Gastroesophageal sphincter (tissue), 4 donors: ENCODE measurements around the gene ZBTB47. TPM values are rescaled to one million over a fixed set of nuclear protein-coding genes. Genes with fewer than 3 reads are reported as not detected.

Experiments used
- ATAC-seq: fragments of 150-250 bp; one replicate; pipeline ENCODE4 v1.9.1; 2016; ENCODE audit warnings: mild to moderate bottlenecking, moderate library complexity
- H3K27ac ChIP-seq, 4 donors: fragments of 200-600 bp; sonication (generic) in 3 of 4; 1 replicate in 3 of 4; 2 replicates in 1 of 4; pipeline ENCODE4 v1.5.1; 2016 to 2019
- H3K27me3 ChIP-seq: fragments of 200-600 bp; sonication (generic); one replicate; pipeline ENCODE4 v1.5.1; 2019
- H3K36me3 ChIP-seq, 2 donors: fragments of 200-600 bp; sonication (generic); one replicate each; pipeline ENCODE4 v1.5.1; 2019; ENCODE audit warnings: control low read depth in 1 of 2
- H3K4me1 ChIP-seq, 3 donors: fragments of 200-600 bp; sonication (generic); 1 replicate in 2 of 3; 2 replicates in 1 of 3; pipeline ENCODE4 v1.5.1; 2016 to 2019; ENCODE audit warnings: control low read depth in 2 of 3
- H3K4me3 ChIP-seq, 2 donors: fragments of 200-600 bp; sonication (generic); one replicate each; pipeline ENCODE4 v1.5.1; 2019; ENCODE audit warnings: mild to moderate bottlenecking in 1 of 2, moderate library complexity in 1 of 2
- H3K9me3 ChIP-seq, 3 donors: fragments of 200-600 bp; sonication (generic); one replicate each; pipeline ENCODE4 v1.5.1; 2017 to 2019; ENCODE audit warnings: control low read depth in 2 of 3
- CTCF ChIP-seq, 4 experiments: fragments of 200-600 bp in 2 of 4; fragments of 450-650 bp in 2 of 4; sonication (generic) in 1 of 4; IDR thresholded peaks; one replicate each; pipeline ENCODE4 v1.5.1; 2017 to 2019; ENCODE audit warnings: antibody characterized with exemption in 4 of 4, mild to moderate bottlenecking in 2 of 4, moderate library complexity in 2 of 4
- EP300 ChIP-seq: sonication (generic); formaldehyde crosslinking; IDR thresholded peaks from one replicate; pipeline ENCODE4 v1.6.1; 2017; ENCODE audit warnings: antibody characterized with exemption, mild to moderate bottlenecking
- POLR2A ChIP-seq, 2 donors: fragments of 450-650 bp; IDR thresholded peaks; one replicate each; pipeline ENCODE4 v1.6.1; 2017; ENCODE audit warnings: antibody characterized with exemption in 2 of 2, mild to moderate bottlenecking in 2 of 2, moderate library complexity in 1 of 2
- POLR2AphosphoS5 ChIP-seq: sonication (generic); formaldehyde crosslinking; IDR thresholded peaks from one replicate; pipeline ENCODE4 v1.6.1; 2017; ENCODE audit warnings: antibody characterized with exemption
- WGBS, 2 donors: methylation state at CpG; one replicate each; pipeline ENCODE4 v1.1.5; 2018; ENCODE audit warnings: low coverage in 1 of 2; 5-methylcytosine and 5-hydroxymethylcytosine counted together
- total RNA-seq, 4 donors: library from RNA; depleted of rRNA; stranded (reverse); fragments of >200 nt; gene quantifications; one replicate each; pipeline ENCODE4 v1.1.0, GENCODE V29; 2016

The ZBTB47 gene
- total RNA-seq, 4 donors from 2014 or later, result 86.8 to 152 (median 110) TPM

- Histone ChIP-seq H3K27ac (no peak overlapping the region), H3K4me3 (no peak overlapping the region), H3K36me3 (no peaks in the 10 kb centered on the region), H3K4me1 (no peaks in the 10 kb centered on the region), H3K27me3 (peaks cover 5% of the 10 kb centered on the region), H3K9me3 (no peaks in the 10 kb centered on the region)
- ATAC-seq, result no peak
- TF ChIP-seq POLR2AphosphoS5, result no peak
- TF ChIP-seq EP300, result no peak
- no peak for TF ChIP-seq CTCF (IDR thresholded peaks at IDR 0.05)
- TF ChIP-seq POLR2A (IDR thresholded peaks at IDR 0.05), result no peak
- WGBS, 2 donors, result 85% methylated on average over 2 of the region's 7 CpGs; no CpG with 5 or more reads in 1 of the 2 donors
Measured at GRCh38 chr3:42705058-42705767, 51.7 kb downstream of the ZBTB47 start.

GRCh38 chr3:42705962-42706585 is 52.6 kb downstream of the ZBTB47 start:
- TF ChIP-seq POLR2A (IDR thresholded peaks at IDR 0.05) (no peak), CTCF (IDR thresholded peaks at IDR 0.05) (no peak), EP300 (no peak), POLR2AphosphoS5 (no peak)
- ATAC-seq, result no peak
- no peaks in the 10 kb centered on the region for H3K36me3 ChIP-seq
- H3K4me3 ChIP-seq, result no peak overlapping the region
- H3K27ac ChIP-seq, result no peak overlapping the region
- H3K27me3 ChIP-seq, result peaks cover 5% of the 10 kb centered on the region
- H3K4me1 ChIP-seq, result no peaks in the 10 kb centered on the region
- 83% methylated on average over 4 of the region's 10 CpGs; no CpG with 5 or more reads in 1 of the 2 donors for WGBS, 2 donors
- H3K9me3 ChIP-seq, result no peaks in the 10 kb centered on the region

- Histone ChIP-seq H3K36me3 (no peaks in the 10 kb centered on the region), H3K27ac (no peak overlapping the region), H3K4me3 (no peak overlapping the region), H3K4me1 (no peaks in the 10 kb centered on the region), H3K27me3 (peaks cover 5% of the 10 kb centered on the region), H3K9me3 (no peaks in the 10 kb centered on the region)
- TF ChIP-seq EP300, result no peak
- TF ChIP-seq POLR2A (IDR thresholded peaks at IDR 0.05), result no peak
- no peak for TF ChIP-seq CTCF (IDR thresholded peaks at IDR 0.05)
- TF ChIP-seq POLR2AphosphoS5, result no peak
- no peak for ATAC-seq
- WGBS, 2 donors, result 54 to 88% methylated on average over 2 to 4 of the region's 7 CpGs
Measured at GRCh38 chr3:42706721-42707619, 53.5 kb downstream of the ZBTB47 start.

GRCh38 chr3:42707620-42708355 is 54.3 kb downstream of the ZBTB47 start:
- Histone ChIP-seq H3K27ac (no peak overlapping the region), H3K4me1 (no peaks in the 10 kb centered on the region), H3K27me3 (no peaks in the 10 kb centered on the region), H3K9me3 (no peaks in the 10 kb centered on the region), H3K4me3 (no peak overlapping the region), H3K36me3 (no peaks in the 10 kb centered on the region)
- ATAC-seq, result no peak
- 67 to 94% methylated on average over 1 to 5 of the region's 8 CpGs for WGBS, 2 donors
- TF ChIP-seq EP300, result no peak
- no peak for TF ChIP-seq POLR2A (IDR thresholded peaks at IDR 0.05)
- no peak for TF ChIP-seq CTCF (IDR thresholded peaks at IDR 0.05)
- TF ChIP-seq POLR2AphosphoS5, result no peak
